Measurements from ENCODE around the gene ANKRD11.

Gene ANKRD11

DNA sequence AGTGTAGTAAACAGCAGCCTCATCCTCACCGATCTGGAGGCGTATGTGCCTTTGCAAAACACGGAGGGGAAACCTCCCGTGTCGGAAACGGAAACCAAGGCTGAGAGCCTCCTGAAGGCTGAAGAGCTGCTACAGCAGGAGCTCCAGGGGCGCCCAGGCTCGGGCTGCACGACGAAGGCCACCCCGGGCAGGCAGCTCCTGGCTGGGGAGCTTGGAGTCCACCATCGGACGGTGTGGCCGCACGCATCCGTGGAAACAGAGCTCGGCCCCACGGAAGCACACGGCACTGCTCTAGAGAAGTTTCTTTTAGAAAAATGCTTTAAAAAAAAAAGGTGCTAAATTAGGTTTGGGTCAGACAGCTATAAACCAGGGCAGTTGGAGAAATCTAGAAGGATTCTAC, 201.4 kb downstream of the ANKRD11 start:
- no peak for TF ChIP-seq TAF1 (IDR thresholded peaks at IDR 0.05; ENCODE audit: borderline replicate concordance, insufficient read depth, low read length)

DNA sequence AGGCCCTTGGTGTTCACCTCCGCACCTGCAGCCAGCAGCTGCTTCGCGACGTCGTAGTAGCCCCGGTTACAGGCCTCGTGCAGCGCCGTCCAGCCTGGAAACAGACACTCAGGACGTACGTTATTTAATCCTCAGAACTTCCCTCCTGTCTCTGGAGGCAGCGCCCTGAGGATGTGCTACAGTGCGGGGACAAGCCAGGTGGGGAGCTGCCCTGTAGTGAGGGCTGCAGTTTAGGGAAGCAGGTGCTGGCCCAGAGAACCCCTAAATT, 201.8 kb downstream of the ANKRD11 start:
- TF ChIP-seq TAF1 (IDR thresholded peaks at IDR 0.05; ENCODE audit: borderline replicate concordance, insufficient read depth, low read length) = no peak
- TF ChIP-seq POLR2AphosphoS5 (IDR thresholded peaks at IDR 0.05; ENCODE audit: low read depth, low read length) = no peak
- TF ChIP-seq, protein P1, sequence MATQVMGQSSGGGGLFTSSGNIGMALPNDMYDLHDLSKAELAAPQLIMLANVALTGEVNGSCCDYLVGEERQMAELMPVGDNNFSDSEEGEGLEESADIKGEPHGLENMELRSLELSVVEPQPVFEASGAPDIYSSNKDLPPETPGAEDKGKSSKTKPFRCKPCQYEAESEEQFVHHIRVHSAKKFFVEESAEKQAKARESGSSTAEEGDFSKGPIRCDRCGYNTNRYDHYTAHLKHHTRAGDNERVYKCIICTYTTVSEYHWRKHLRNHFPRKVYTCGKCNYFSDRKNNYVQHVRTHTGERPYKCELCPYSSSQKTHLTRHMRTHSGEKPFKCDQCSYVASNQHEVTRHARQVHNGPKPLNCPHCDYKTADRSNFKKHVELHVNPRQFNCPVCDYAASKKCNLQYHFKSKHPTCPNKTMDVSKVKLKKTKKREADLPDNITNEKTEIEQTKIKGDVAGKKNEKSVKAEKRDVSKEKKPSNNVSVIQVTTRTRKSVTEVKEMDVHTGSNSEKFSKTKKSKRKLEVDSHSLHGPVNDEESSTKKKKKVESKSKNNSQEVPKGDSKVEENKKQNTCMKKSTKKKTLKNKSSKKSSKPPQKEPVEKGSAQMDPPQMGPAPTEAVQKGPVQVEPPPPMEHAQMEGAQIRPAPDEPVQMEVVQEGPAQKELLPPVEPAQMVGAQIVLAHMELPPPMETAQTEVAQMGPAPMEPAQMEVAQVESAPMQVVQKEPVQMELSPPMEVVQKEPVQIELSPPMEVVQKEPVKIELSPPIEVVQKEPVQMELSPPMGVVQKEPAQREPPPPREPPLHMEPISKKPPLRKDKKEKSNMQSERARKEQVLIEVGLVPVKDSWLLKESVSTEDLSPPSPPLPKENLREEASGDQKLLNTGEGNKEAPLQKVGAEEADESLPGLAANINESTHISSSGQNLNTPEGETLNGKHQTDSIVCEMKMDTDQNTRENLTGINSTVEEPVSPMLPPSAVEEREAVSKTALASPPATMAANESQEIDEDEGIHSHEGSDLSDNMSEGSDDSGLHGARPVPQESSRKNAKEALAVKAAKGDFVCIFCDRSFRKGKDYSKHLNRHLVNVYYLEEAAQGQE (IDR thresholded peaks at IDR 0.05; ENCODE audit: insufficient read depth in 1 of 2, low read depth in 2 of 2, low read length in 2 of 2) = no peak
- no peak for TF ChIP-seq FOXP2 (optimal IDR thresholded peaks at IDR 0.05; ENCODE audit: borderline replicate concordance, extremely low read depth, extremely low read length, insufficient read depth)
- TF ChIP-seq SIN3A (IDR thresholded peaks at IDR 0.05; ENCODE audit: borderline replicate concordance, insufficient read depth, low read length) = no peak

DNA sequence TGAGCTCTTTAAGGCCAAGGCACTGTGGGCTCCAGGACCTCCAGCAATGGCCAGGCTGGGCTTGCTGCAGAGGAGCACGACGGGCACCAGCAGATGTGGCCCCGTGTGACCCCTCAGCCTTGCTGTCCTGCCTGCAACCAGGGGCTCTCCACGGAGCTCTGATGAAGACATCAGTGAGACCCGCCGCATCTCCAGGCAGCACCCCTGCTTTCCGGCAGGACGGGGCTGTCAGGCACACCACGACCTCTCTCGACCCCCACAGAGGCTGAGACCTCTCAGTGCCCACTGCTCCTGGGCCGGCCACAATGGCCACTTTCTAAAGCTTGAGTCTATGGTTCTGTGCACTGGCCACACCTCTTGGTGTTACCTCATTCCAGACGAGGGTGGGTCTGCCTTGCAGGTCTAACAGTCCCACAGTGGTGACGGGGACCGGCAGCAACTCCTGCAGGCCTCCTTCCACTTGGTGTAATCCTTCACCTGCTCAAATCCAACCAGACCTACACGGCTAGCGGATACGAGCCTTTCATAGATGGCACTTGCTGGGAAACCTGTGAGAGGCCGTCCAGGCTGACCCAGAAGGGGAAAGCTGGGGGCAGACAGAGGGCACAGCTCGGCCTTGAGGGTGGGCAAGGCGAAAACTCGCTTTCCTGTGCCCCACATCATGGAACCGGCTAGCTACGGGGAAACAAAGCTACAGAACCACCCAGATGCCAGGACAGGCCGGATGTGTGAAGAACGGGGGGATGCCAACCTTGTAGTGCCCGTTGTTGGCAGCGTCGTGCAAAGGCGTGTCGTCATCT, 202.4 kb downstream of the ANKRD11 start:
- TF ChIP-seq FOXP2 (optimal IDR thresholded peaks at IDR 0.05; ENCODE audit: borderline replicate concordance, extremely low read depth, extremely low read length, insufficient read depth) (no peak), TAF1 (IDR thresholded peaks at IDR 0.05; ENCODE audit: borderline replicate concordance, insufficient read depth, low read length) (no peak), POLR2AphosphoS5 (IDR thresholded peaks at IDR 0.05; ENCODE audit: low read depth, low read length) (no peak), SIN3A (IDR thresholded peaks at IDR 0.05; ENCODE audit: borderline replicate concordance, insufficient read depth, low read length) (no peak)
- TF ChIP-seq, protein P1 (IDR thresholded peaks at IDR 0.05; ENCODE audit: insufficient read depth in 1 of 2, low read depth in 2 of 2, low read length in 2 of 2) = no peak

DNA sequence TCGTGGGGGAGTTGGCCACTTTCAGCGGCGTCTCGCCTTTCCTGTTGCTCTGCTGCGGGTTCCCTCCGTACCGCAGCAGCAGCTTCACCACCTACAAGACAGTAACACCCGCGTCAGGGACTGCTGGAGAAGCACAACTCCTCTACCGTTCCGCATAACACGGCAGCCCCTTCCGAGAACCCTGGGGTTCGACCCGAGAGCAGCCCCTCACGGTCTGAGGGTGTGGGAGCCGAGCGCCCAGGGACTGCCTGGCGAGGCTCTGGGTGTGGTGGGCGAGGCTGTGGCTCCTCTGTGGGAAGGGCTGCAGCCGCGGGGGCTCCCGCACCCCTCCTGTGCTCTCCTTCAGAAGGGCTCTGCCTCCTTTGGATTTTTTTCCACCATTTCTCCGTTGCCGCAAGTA, 204.3 kb downstream of the ANKRD11 start:
- no peak for TF ChIP-seq POLR2AphosphoS5 (IDR thresholded peaks at IDR 0.05; ENCODE audit: low read depth, low read length)

DNA sequence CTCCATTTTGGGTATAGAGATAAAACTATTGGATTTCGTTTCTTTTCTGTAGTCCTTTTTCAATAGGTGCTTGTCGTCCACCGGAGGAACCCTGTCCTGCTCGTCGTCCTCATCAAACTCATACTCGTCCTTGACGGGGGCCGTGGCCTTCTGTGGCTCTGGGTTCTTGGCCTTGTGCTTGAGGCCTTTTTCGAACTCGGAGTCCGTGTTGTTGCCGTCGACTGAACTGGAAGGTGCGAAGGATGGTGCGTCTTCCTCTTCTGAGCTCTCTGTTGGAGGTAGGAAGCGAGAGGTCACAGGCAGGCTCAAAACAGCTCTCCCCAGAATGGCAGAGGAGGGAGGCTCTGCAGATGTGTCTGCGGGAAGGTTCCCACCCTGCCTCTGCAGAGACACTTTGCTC, 205.0 kb downstream of the ANKRD11 start:
- TF ChIP-seq SIN3A (IDR thresholded peaks at IDR 0.05; ENCODE audit: borderline replicate concordance, insufficient read depth, low read length) = no peak
- TF ChIP-seq POLR2AphosphoS5 (IDR thresholded peaks at IDR 0.05; ENCODE audit: low read depth, low read length) = no peak
- TF ChIP-seq FOXP2 (optimal IDR thresholded peaks at IDR 0.05; ENCODE audit: borderline replicate concordance, extremely low read depth, extremely low read length, insufficient read depth) = no peak
- no peak for TF ChIP-seq TAF1 (IDR thresholded peaks at IDR 0.05; ENCODE audit: borderline replicate concordance, insufficient read depth, low read length)

DNA sequence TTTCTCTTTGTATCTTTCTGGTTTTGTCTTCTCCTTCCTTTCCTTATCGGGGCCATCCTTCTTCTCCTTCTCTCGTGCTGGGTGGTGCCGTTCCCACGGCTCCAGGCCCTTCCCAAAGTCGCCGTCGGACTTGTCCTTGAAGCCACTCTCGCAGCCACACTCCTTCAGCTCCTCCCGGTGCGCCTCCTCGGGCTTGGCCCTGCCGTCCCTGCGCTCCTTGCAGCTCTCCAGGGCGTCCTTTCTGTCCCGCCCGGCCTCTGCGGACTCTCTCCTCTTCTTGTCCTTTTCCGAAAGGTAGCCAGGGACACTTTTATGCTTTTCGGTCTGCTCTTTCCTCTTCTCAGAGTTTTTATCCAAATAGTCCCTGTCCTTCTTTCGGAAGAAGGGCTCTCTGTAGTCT, 206.9 kb downstream of the ANKRD11 start:
- TF ChIP-seq, protein P1 (IDR thresholded peaks at IDR 0.05; ENCODE audit: insufficient read depth in 1 of 2, low read depth in 2 of 2, low read length in 2 of 2) = no peak
- TF ChIP-seq POLR2AphosphoS5 (IDR thresholded peaks at IDR 0.05; ENCODE audit: low read depth, low read length) (no peak), TAF1 (IDR thresholded peaks at IDR 0.05; ENCODE audit: borderline replicate concordance, insufficient read depth, low read length) (no peak), SIN3A (IDR thresholded peaks at IDR 0.05; ENCODE audit: borderline replicate concordance, insufficient read depth, low read length) (no peak), FOXP2 (optimal IDR thresholded peaks at IDR 0.05; ENCODE audit: borderline replicate concordance, extremely low read depth, extremely low read length, insufficient read depth) (no peak)

DNA sequence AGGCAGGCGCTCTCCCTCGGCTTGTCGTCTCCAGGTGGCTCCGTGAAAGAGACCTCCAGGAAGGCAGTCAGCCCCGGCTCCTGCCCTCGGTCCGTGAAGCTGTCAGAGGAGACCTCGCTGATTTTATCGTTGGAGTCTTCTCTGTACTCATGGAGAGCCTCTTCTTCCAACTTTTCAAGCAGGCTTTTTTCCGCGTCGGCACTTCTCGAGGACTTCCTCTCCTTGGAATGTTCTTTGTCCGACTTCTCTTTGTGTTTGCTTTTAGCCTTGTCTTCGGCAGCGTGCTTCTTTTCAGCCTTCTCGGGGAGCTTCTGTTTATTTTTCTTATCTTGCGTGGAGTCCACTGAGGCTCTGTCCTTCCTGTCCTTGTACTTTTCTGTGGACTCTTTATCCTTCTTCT, 207.8 kb downstream of the ANKRD11 start:
- TF ChIP-seq POLR2AphosphoS5 (IDR thresholded peaks at IDR 0.05; ENCODE audit: low read depth, low read length) (no peak), TAF1 (IDR thresholded peaks at IDR 0.05; ENCODE audit: borderline replicate concordance, insufficient read depth, low read length) (no peak), FOXP2 (optimal IDR thresholded peaks at IDR 0.05; ENCODE audit: borderline replicate concordance, extremely low read depth, extremely low read length, insufficient read depth) (no peak), SIN3A (IDR thresholded peaks at IDR 0.05; ENCODE audit: borderline replicate concordance, insufficient read depth, low read length) (no peak)
- TF ChIP-seq, protein P1 (IDR thresholded peaks at IDR 0.05; ENCODE audit: insufficient read depth in 1 of 2, low read depth in 2 of 2, low read length in 2 of 2) = no peak
